Measurements from ENCODE around the gene FARSA.
A peak's percentile ranks its signal among the peaks of the same experiment; 100 is the strongest.

FARSA gene

DNA sequence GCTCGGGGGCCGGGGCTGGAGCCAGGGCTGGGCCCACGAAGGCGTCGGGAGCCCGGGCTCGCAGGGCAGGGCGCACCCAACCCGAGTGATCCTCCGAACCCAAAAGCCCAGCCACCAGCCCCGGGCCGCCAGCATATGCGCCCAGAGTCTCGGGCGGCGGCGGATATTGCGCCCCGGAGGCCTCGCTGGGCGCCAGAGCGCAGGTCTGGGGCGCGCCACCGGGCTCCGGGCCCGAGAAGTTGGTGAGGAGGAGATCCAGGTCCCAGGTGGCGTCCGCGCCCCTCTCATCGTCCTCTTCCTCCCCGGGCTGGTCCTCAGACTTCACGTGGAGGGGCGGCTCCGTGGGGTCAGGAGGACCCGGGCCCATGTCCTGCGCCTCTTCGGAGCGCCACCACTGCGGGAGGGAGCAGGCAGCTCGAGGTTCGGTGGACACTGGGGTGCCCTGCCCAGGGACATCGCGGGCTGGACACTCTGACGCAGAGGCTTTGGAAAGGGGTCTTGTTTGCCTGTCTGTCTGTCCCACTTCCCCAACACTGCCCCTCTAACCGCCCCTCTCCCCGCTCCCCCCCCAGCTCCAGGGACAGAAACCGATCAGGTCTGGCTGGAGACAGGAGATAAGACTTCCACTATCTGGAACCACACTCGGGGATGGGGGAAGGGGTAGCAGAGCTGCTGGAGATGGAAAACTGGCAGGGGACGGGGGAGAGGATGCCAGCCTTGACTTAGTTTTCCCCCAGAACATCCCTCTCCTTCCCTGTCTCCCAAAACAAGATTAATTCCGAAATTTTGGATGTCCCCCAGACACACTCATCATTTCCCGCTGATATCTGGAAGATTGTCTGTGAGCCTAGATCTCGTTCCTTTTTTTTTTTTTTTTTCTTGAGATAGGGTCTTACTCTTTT, 47.5 kb downstream of the FARSA start:
- TF ChIP-seq POLR2AphosphoS5 (IDR thresholded peaks at IDR 0.05; ENCODE audit: low read depth, low read length): no peak
- TF ChIP-seq SPI1 (IDR thresholded peaks at IDR 0.05; ENCODE audit: low read depth, low read length): no peak
- TF ChIP-seq PAX5 (IDR thresholded peaks at IDR 0.05; ENCODE audit: insufficient read depth, low read length, severe bottlenecking): no peak
- TF ChIP-seq POU2F2 (IDR thresholded peaks at IDR 0.05; ENCODE audit: low read depth, low read length): no peak
- no peak for TF ChIP-seq TAF1 (IDR thresholded peaks at IDR 0.05; ENCODE audit: low read depth, low read length)
- no peak for TF ChIP-seq POLR2A (IDR thresholded peaks at IDR 0.05; ENCODE audit: low read depth, low read length)
- FAIRE-seq: no peak
- DNase-seq (ENCODE audit: insufficient read length, low spot score): no peak

- FAIRE-seq: peak; percentile 98
- TF ChIP-seq POLR2AphosphoS5 (IDR thresholded peaks at IDR 0.05; ENCODE audit: low read depth, low read length) (no peak), SPI1 (IDR thresholded peaks at IDR 0.05; ENCODE audit: low read depth, low read length) (no peak), POU2F2 (IDR thresholded peaks at IDR 0.05; ENCODE audit: low read depth, low read length) (no peak), TAF1 (IDR thresholded peaks at IDR 0.05; ENCODE audit: low read depth, low read length) (no peak), POLR2A (IDR thresholded peaks at IDR 0.05; ENCODE audit: low read depth, low read length) (no peak), PAX5 (IDR thresholded peaks at IDR 0.05; ENCODE audit: insufficient read depth, low read length, severe bottlenecking) (no peak)
- peak; percentile 78 for DNase-seq (ENCODE audit: insufficient read length, low spot score)
Observed at GRCh38 chr19:12884926-12885748, 48.4 kb downstream of the FARSA start.

- TF ChIP-seq POLR2AphosphoS5 (IDR thresholded peaks at IDR 0.05; ENCODE audit: low read depth, low read length): no peak
- TF ChIP-seq PAX5 (IDR thresholded peaks at IDR 0.05; ENCODE audit: insufficient read depth, low read length, severe bottlenecking): no peak
- no peak for TF ChIP-seq POLR2A (IDR thresholded peaks at IDR 0.05; ENCODE audit: low read depth, low read length)
- TF ChIP-seq TAF1 (IDR thresholded peaks at IDR 0.05; ENCODE audit: low read depth, low read length): no peak
- no peak for TF ChIP-seq SPI1 (IDR thresholded peaks at IDR 0.05; ENCODE audit: low read depth, low read length)
- TF ChIP-seq POU2F2 (IDR thresholded peaks at IDR 0.05; ENCODE audit: low read depth, low read length): no peak
- FAIRE-seq (no peak), DNase-seq (ENCODE audit: insufficient read length, low spot score) (no peak)
Observed at GRCh38 chr19:12884627-12884925, 48.9 kb downstream of the FARSA start.

GRCh38 chr19:12884202-12884601, 49.3 kb downstream of the FARSA start:
- TF ChIP-seq POLR2AphosphoS5 (IDR thresholded peaks at IDR 0.05; ENCODE audit: low read depth, low read length) (no peak), POU2F2 (IDR thresholded peaks at IDR 0.05; ENCODE audit: low read depth, low read length) (no peak), SPI1 (IDR thresholded peaks at IDR 0.05; ENCODE audit: low read depth, low read length) (no peak), PAX5 (IDR thresholded peaks at IDR 0.05; ENCODE audit: insufficient read depth, low read length, severe bottlenecking) (no peak), POLR2A (IDR thresholded peaks at IDR 0.05; ENCODE audit: low read depth, low read length) (no peak), TAF1 (IDR thresholded peaks at IDR 0.05; ENCODE audit: low read depth, low read length) (no peak)
- no peak for DNase-seq (ENCODE audit: insufficient read length, low spot score)
- FAIRE-seq: peak; percentile 54

DNA sequence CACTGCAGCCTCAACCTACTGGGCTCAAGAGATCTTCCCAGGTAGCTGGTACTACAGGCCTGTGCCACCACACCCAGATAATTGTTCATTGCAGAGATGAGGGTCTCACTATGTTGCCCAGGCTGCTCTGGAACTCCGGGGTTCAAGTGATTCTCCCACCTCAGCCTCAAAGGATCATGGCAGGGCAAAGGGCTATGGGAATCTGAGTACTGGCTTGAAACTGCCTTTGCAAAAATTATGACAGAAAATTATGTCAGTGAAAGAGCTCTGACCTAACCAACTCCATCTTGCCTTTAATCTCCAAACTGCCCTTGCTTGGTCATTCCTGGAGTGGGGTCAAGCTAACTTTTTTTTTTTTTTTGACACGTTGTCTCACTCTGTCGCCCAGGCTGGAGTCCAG, 50.9 kb downstream of the FARSA start:
- DNase-seq (ENCODE audit: insufficient read length, low spot score) (no peak), FAIRE-seq (no peak)
- TF ChIP-seq SPI1 (IDR thresholded peaks at IDR 0.05; ENCODE audit: low read depth, low read length) (no peak), POLR2AphosphoS5 (IDR thresholded peaks at IDR 0.05; ENCODE audit: low read depth, low read length) (no peak), POU2F2 (IDR thresholded peaks at IDR 0.05; ENCODE audit: low read depth, low read length) (no peak), PAX5 (IDR thresholded peaks at IDR 0.05; ENCODE audit: insufficient read depth, low read length, severe bottlenecking) (no peak), POLR2A (IDR thresholded peaks at IDR 0.05; ENCODE audit: low read depth, low read length) (no peak), TAF1 (IDR thresholded peaks at IDR 0.05; ENCODE audit: low read depth, low read length) (no peak)

GRCh38 chr19:12881172-12881808, 52.2 kb downstream of the FARSA start, which contains the start of gene DNASE2:
Gene DNASE2, minus strand, starts transcription at chr19:12881449. Its CDS starts 74 bp downstream, at chr19:12881375.
- FAIRE-seq (peak; percentile 92), DNase-seq (ENCODE audit: insufficient read length, low spot score) (peak; percentile 97)
- TF ChIP-seq POLR2AphosphoS5 (IDR thresholded peaks at IDR 0.05; ENCODE audit: low read depth, low read length) (peak; percentile 72), SPI1 (IDR thresholded peaks at IDR 0.05; ENCODE audit: low read depth, low read length) (peak; percentile 98), POLR2A (IDR thresholded peaks at IDR 0.05; ENCODE audit: low read depth, low read length) (peak; percentile 66; the same call in 1 of the 2 replicates), PAX5 (IDR thresholded peaks at IDR 0.05; ENCODE audit: insufficient read depth, low read length, severe bottlenecking) (no peak), POU2F2 (IDR thresholded peaks at IDR 0.05; ENCODE audit: low read depth, low read length) (peak; percentile 43; the same call in 1 of the 2 replicates), TAF1 (IDR thresholded peaks at IDR 0.05; ENCODE audit: low read depth, low read length) (peak; percentile 14; the same call in 1 of the 2 replicates)

- FAIRE-seq (no peak), DNase-seq (ENCODE audit: insufficient read length, low spot score) (no peak)
- TF ChIP-seq PAX5 (IDR thresholded peaks at IDR 0.05; ENCODE audit: insufficient read depth, low read length, severe bottlenecking): no peak
- TF ChIP-seq POLR2A (IDR thresholded peaks at IDR 0.05; ENCODE audit: low read depth, low read length): no peak
- no peak for TF ChIP-seq POU2F2 (IDR thresholded peaks at IDR 0.05; ENCODE audit: low read depth, low read length)
- no peak for TF ChIP-seq POLR2AphosphoS5 (IDR thresholded peaks at IDR 0.05; ENCODE audit: low read depth, low read length)
- TF ChIP-seq SPI1 (IDR thresholded peaks at IDR 0.05; ENCODE audit: low read depth, low read length): no peak
- no peak for TF ChIP-seq TAF1 (IDR thresholded peaks at IDR 0.05; ENCODE audit: low read depth, low read length)
Observed at GRCh38 chr19:12880551-12881171, 52.9 kb downstream of the FARSA start.

DNA sequence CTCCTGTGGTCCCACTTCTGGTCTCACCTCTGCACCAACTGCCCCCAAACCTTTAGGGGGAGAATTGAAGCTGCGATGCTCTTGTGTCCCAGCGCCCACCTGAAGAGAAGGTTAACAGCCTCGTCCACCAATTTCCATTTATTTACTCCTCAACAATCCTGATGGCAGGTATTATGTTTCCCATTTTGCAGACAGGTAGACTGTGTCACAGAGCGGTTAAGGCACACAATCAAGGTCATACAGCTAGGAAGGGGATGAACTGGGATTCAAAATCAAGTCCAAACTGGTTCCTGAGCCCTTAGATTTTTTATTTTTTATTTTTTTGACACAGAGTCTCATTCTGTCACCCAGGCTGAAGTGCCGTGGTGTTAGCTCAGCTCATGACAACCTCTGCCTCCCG, 58.4 kb downstream of the FARSA start:
- DNase-seq (ENCODE audit: insufficient read length, low spot score) (no peak), FAIRE-seq (no peak)
- TF ChIP-seq POU2F2 (IDR thresholded peaks at IDR 0.05; ENCODE audit: low read depth, low read length) (no peak), POLR2A (IDR thresholded peaks at IDR 0.05; ENCODE audit: low read depth, low read length) (no peak), SPI1 (IDR thresholded peaks at IDR 0.05; ENCODE audit: low read depth, low read length) (no peak), PAX5 (IDR thresholded peaks at IDR 0.05; ENCODE audit: insufficient read depth, low read length, severe bottlenecking) (no peak), POLR2AphosphoS5 (IDR thresholded peaks at IDR 0.05; ENCODE audit: low read depth, low read length) (no peak), TAF1 (IDR thresholded peaks at IDR 0.05; ENCODE audit: low read depth, low read length) (no peak)

All from GM12891 (cell line).